GM12892 (cell line): ENCODE results near the gene SYT12.
"Not testable (repeated sequence)": the region's sequence is repeated elsewhere in the genome, so short reads cannot be mapped to it uniquely, and the experiment has no call there.

Source experiments
- DNase-seq: peaks from one replicate; pipeline ENCODE4 v3.0.0; 2011; ENCODE audit not compliant: insufficient read length
- FAIRE-seq: peaks from 2 replicates; lab custom pipeline; 2011; peaks lifted over from hg19 to GRCh38; lab: Jason Lieb, UNC
- POLR2A ChIP-seq: IDR thresholded peaks from 2 replicates; pipeline ENCODE4 v1.6.1; 2011; ENCODE audit warnings: low read depth, low read length, control low read depth
- POLR2AphosphoS5 ChIP-seq: IDR thresholded peaks from 2 replicates; pipeline ENCODE4 v1.6.1; 2011; ENCODE audit warnings: low read depth, low read length, control low read depth
- TAF1 ChIP-seq: IDR thresholded peaks from 2 replicates; pipeline ENCODE4 v1.6.1; 2011; ENCODE audit warnings: low read depth, mild to moderate bottlenecking, control low read depth, low read length, borderline replicate concordance

Gene SYT12

DNA sequence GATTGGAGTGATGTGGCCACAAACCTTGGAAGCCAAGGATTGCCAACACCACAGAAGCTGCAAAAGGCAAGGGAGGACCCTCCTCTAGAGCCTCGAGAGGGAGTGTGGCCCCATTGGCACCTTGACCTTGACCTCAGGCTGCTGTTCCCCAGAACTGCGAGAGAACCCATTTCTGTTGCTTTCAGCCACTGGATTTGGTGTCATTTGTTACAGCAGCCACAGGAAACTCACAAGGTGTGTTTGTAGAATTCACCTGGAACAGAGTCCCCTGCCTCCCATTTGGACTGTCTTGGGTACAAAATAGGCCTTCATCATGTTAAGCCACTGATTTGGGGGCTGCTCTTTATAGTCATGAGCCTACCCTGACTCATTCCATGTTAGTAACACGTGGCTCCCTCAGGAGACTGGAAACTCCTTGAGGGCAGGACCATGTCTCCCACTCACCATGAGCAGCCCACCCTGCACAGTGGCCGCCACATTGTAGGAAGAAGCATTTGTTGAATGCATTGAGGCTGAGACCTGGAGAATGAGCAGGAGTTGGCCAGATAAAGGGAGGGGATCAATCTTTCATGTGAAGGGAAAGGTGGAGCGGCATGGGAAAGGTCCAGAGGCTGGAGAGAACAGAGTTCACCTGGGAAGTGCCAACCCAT, 39.5 kb upstream of the SYT12 start:
- TF ChIP-seq POLR2AphosphoS5 (no peak), TAF1 (no peak), POLR2A (no peak)
- DNase-seq (no peak), FAIRE-seq (no peak)

DNA sequence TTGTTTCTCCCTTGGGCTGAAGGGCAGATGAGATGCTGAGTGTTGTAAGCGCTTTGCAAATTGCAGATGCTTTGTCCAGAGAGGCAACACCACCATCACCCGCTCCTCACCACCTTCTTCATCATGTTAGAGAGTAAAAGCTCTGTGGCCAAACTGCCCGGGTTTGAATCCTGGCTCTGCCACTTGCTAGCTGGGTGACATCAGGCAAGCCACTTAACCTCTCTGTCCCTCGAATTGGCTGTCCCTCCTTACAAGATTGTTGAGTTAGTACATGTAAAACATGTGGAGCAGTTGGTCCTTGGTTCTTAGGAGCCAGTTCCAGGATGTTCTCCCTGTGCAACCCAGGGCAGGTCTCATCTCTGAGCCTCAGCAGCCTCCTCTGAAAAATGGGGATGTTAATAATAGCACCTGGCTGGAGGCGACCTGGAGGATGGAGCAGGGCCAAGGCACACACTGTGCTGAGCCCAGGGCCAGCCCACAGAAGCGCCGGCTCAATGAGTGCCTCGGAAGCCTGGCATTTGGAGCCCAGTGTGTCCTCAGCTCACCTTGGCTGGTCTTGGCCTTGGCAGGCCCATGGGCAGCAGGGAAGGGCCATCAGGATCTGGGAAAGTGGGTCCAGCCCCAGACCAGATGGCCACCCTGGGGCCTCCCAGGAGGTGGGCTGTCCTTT, 37.3 kb upstream of the SYT12 start:
- TF ChIP-seq TAF1 (no peak), POLR2A (no peak), POLR2AphosphoS5 (no peak)
- DNase-seq (no peak), FAIRE-seq (no peak)

- no peak for FAIRE-seq
- TF ChIP-seq POLR2AphosphoS5 (no peak), POLR2A (no peak), TAF1 (no peak)
- no peak for DNase-seq
Measured at GRCh38 chr11:66986178-66986545, 36.8 kb upstream of the SYT12 start.

GRCh38 chr11:66987158-66987620, 35.7 kb upstream of the SYT12 start:
- DNase-seq (no peak), FAIRE-seq (no peak)
- TF ChIP-seq TAF1 (no peak), POLR2A (no peak), POLR2AphosphoS5 (no peak)

GRCh38 chr11:66987924-66988637, 34.9 kb upstream of the SYT12 start:
- FAIRE-seq (no peak), DNase-seq (no peak)
- TF ChIP-seq POLR2A: no peak
- TF ChIP-seq POLR2AphosphoS5: no peak
- TF ChIP-seq TAF1: no peak

DNA sequence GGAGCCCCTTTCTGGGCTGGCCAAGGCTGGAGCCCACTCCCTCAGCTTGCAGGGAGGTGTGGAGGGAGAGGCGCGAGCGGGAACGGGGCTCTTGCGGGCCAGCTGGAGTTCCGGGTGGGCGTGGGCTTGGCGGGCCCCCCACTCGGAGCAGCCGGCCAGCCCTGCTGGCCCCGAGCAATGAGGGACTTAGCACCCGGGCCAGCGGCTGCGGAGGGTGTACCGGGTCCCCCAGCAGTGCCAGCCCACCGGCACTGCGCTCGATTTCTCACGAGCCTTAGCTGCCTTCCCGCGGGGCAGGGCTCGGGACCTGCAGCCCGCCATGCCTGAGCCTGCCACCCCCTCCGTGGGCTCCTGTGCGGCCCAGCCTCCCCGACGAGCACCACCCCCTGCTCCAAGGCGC, 34.2 kb upstream of the SYT12 start:
- not testable (repeated sequence) for DNase-seq, FAIRE-seq

DNA sequence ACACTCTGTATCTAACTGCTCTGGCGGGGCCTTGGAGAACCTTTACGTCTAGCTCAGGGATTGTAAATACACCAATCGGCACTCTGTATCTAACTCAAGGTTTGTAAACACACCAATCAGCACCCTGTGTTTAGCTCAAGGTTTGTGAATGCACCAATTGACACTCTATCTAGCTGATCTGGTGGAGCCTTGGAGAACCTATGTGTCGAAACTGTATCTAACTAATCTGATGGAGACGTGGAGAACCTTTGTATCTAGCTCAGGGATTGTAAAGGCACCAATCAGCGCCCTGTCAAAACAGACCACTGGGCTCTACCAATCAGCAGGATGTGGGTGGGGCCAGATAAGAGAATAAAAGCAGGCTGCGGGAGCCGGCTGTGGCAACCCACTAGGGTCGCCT, 33.6 kb upstream of the SYT12 start:
- not testable (repeated sequence) for FAIRE-seq, DNase-seq

GRCh38 chr11:66992041-66992440, 30.9 kb upstream of the SYT12 start:
- DNase-seq (no peak), FAIRE-seq (no peak)
- TF ChIP-seq POLR2AphosphoS5 (no peak), POLR2A (no peak), TAF1 (no peak)

GRCh38 chr11:66996609-66997273, 26.2 kb upstream of the SYT12 start:
- no peak for DNase-seq
- FAIRE-seq: no peak
- TF ChIP-seq POLR2AphosphoS5 (no peak), TAF1 (no peak), POLR2A (no peak)

DNA sequence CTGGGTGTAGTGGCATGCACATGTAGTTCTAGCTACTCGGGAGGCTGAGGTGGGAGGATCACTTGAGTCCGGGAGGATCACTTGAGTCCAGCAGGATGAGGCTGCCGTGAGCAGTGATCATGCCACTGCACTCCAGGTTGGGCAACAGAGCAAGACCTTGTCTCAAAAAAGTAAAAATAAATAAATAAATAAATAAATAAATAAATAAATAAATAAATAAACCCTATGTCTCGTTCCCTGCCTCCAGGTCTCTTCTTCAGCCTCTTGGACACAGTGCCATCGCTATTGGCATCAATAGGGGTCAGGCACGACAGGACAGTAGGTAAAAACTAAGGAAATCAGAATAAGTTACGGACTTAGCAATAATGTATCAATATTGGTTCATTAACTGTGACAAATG, 23.4 kb upstream of the SYT12 start:
- FAIRE-seq (no peak), DNase-seq (no peak)
- TF ChIP-seq POLR2A (no peak), TAF1 (no peak)

DNA sequence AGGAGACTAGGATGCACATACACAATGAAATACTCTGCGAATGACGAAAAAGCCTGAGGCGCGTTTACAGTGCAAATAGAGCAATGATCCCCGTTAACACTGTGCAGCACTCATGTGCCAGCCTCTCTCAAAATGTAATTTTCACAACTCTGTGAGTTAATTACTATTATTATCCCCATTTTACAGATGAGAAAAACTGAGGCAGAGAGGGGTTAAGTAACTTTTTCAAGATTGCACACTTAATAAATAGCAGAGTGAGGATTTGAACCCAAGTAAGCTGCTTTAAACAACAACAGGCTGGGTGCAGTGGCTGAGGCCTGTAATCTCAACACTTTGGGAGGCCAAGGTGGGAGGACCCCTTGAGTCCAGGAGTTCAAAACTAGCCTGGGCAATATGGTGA, 21.6 kb upstream of the SYT12 start:
- no peak for DNase-seq
- no peak for TF ChIP-seq POLR2A
- TF ChIP-seq TAF1: no peak
- no peak for TF ChIP-seq POLR2AphosphoS5
- no peak for FAIRE-seq

DNA sequence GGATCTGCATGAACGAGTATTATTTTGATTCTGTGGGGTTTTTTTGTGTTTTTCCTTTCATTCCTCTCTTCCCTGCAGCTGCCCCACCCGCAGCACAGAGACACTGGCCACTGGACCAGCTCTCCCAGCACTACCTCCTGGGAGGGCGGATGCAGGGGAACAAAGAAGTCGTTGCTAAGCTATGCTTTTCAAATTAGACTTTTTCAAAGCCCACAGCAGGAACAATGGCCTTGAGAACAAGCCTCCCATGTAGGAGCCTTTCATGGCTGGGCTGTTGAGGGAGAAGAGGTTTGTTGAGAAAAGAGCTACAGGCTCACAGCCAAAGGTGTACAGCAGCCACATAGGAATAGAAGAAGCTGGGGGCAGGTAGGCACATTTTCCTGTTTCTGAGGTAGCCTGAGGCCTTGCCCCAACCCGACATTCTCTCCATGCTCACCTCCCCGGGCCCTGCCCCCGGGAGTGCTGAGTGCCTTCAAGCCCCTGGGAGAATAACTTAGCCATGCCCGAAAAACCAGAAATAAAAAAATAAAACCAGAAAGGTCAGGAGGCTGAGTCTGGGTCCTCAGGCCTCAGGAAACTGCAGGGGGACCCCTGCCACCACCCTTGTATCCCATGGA, 20.5 kb upstream of the SYT12 start:
- TF ChIP-seq POLR2A (no peak), POLR2AphosphoS5 (no peak), TAF1 (no peak)
- FAIRE-seq: no peak
- no peak for DNase-seq
